Gastrocnemius medialis (tissue), 4 donors: ENCODE results near the gene SKI. TPM values are rescaled to one million over a fixed set of nuclear protein-coding genes. Genes with fewer than 3 reads are reported as not detected.

ENCODE experiments used
- ATAC-seq, 2 donors: fragments of 150-250 bp; one replicate each; pipeline ENCODE4 v1.9.1; 2016
- DNase-seq, 2 donors: peaks; one replicate each; pipeline ENCODE4 v3.0.0-alpha.2; 2019
- H3K27ac ChIP-seq, 4 donors: fragments of 200-600 bp; sonication (generic); 1 replicate in 1 of 4; 2 replicates in 3 of 4; pipeline ENCODE4 v1.5.1; 2016 to 2018; ENCODE audit warnings: mild to moderate bottlenecking in 2 of 4, moderate library complexity in 1 of 4
- H3K27me3 ChIP-seq, 3 donors: fragments of 200-600 bp; sonication (generic) in 2 of 3; 1 replicate in 1 of 3; 2 replicates in 2 of 3; pipeline versions ENCODE4 v1.5.1 to v1.6.0; 2016 to 2019; ENCODE audit warnings: mild to moderate bottlenecking in 1 of 3, moderate library complexity in 1 of 3
- H3K36me3 ChIP-seq, 2 donors: fragments of 200-600 bp; sonication (generic) in 1 of 2; one replicate each; pipeline ENCODE4 v1.5.1; 2017 to 2018
- H3K4me1 ChIP-seq, 2 donors: fragments of 200-600 bp; sonication (generic) in 1 of 2; one replicate each; pipeline ENCODE4 v1.5.1; 2016 to 2017; ENCODE audit warnings: mild to moderate bottlenecking in 2 of 2
- H3K4me3 ChIP-seq, 4 donors: fragments of 200-600 bp; sonication (generic) in 3 of 4; 1 replicate in 1 of 4; 2 replicates in 3 of 4; pipeline ENCODE4 v1.5.1; 2016 to 2019; ENCODE audit warnings: mild to moderate bottlenecking in 2 of 4
- H3K9me3 ChIP-seq, 3 donors: fragments of 200-600 bp; sonication (generic) in 2 of 3; 1 replicate in 1 of 3; 2 replicates in 2 of 3; pipeline ENCODE4 v1.5.1; 2016 to 2019
- CTCF ChIP-seq, 5 experiments: fragments of 450-650 bp in 3 of 5; fragments of 200-600 bp in 2 of 5; sonication (generic) in 2 of 5; IDR thresholded peaks in 4 of 5; conservative IDR thresholded peaks in 1 of 5; 1 replicate in 4 of 5; 2 replicates in 1 of 5; pipeline ENCODE4 v1.5.1; 2016 to 2019; ENCODE audit warnings: antibody characterized with exemption in 5 of 5, mild to moderate bottlenecking in 3 of 5, moderate library complexity in 3 of 5
- POLR2A ChIP-seq, 2 donors: fragments of 450-650 bp; IDR thresholded peaks; one replicate each; pipeline ENCODE4 v1.6.1; 2017; ENCODE audit warnings: antibody characterized with exemption in 2 of 2, mild to moderate bottlenecking in 2 of 2, moderate library complexity in 2 of 2
- in situ Hi-C, 4 donors: fragments of 200-750 bp; cut with MboI; loops; one replicate each; pipeline versions ENCODE4 v1.15.0 to v1.8.0; 2017; ENCODE audit warnings: low sequenced_read_pairs in 4 of 4
- intact Hi-C: fragments of 100-400 bp; cut with DNase I; formaldehyde crosslinking; loops from one replicate; pipeline ENCODE4 v1.15.1; 2023; ENCODE audit warnings: low total_unique reads
- total RNA-seq, 4 donors: library from RNA; depleted of rRNA; stranded (reverse); fragments of >200 nt; gene quantifications; one replicate each; pipeline versions ENCODE4 v1.1.0 to v1.2.3, GENCODE V29; 2016

The SKI gene
- total RNA-seq, 4 donors from 2014 or later, result 7.8 to 32.2 (median 22.4) TPM

GRCh38 chr1:2300851-2301606 lies 72.9 kb downstream of the SKI start:
- TF ChIP-seq CTCF (IDR thresholded peaks at IDR 0.05 in 4 of 5, conservative IDR thresholded peaks at IDR 0.05 in 1 of 5) (no peak), POLR2A (IDR thresholded peaks at IDR 0.05) (peak in 1 of 2 donors; percentile 18)
- Histone ChIP-seq H3K4me1 (peaks cover 20 to 30% of the 10 kb centered on the region in 2 donors), H3K4me3 (peak overlapping the region in 3 of 4 donors; percentile 20 to 32 (median 28)), H3K27ac (peak overlapping the region; percentile 68 to 76 (median 72)), H3K36me3 (peaks cover 0 to 27% of the 10 kb centered on the region in 2 donors), H3K9me3 (no peaks in the 10 kb centered on the region), H3K27me3 (no peaks in the 10 kb centered on the region)
- intact Hi-C loops, result no loop called here
- peak; percentile 60 to 71 for DNase-seq
- in situ Hi-C loops, result loop anchor here in 2 of 4 donors (25.0 kb wide), 1 partner anchor 89 kb away; no protein-coding TSS in a partner anchor
- peak; percentile 38 to 39 for ATAC-seq

- TF ChIP-seq CTCF (IDR thresholded peaks at IDR 0.05 in 4 of 5, conservative IDR thresholded peaks at IDR 0.05 in 1 of 5), result no peak
- TF ChIP-seq POLR2A (IDR thresholded peaks at IDR 0.05), result no peak
- peak overlapping the region; percentile 68 to 76 (median 72) for H3K27ac ChIP-seq
- no peaks in the 10 kb centered on the region for H3K9me3 ChIP-seq
- H3K36me3 ChIP-seq, result peaks cover 0 to 28% of the 10 kb centered on the region in 2 donors
- ATAC-seq (no peak), DNase-seq (no peak)
- intact Hi-C loops, result no loop called here
- no peak overlapping the region for H3K4me3 ChIP-seq
- in situ Hi-C loops, result loop anchor here in 2 of 4 donors (25.0 kb wide), 1 partner anchor 89 kb away; no protein-coding TSS in a partner anchor
- peaks cover 20 to 30% of the 10 kb centered on the region in 2 donors for H3K4me1 ChIP-seq
- H3K27me3 ChIP-seq, result no peaks in the 10 kb centered on the region
Observed at GRCh38 chr1:2301607-2302291, 73.6 kb downstream of the SKI start.

DNA sequence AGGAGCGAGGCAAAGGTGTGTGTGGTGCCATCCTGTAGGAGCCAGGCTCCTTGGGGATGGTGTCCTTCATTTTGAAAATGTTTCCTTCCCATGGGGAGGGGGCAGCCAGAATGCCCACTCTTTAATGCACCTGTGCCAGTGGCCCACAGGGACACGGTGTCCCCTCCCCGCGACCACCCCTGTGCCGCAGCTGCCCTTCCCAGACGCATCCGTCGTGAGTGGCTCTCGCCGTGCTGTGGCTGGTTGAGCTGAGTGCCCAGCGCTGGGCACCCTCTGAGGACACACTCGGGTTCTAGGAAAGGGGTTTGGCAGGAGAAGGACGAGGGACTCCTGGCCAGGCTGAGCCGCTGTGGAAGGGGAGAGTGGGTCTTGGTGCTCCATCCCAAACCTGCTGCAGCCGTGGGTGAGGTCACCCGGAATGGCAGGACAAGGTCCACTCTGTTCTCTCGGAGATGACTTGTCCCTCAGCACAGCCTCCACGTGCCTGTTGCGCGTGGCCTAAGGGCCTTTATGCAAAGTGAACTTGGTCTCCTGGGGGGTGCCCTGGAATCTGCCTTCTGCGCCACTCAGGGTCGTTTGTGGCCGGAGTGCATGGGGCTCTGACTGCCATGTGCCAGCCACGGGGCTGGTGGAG lies 74.3 kb downstream of the SKI start:
- no peak for TF ChIP-seq CTCF (IDR thresholded peaks at IDR 0.05 in 4 of 5, conservative IDR thresholded peaks at IDR 0.05 in 1 of 5)
- TF ChIP-seq POLR2A (IDR thresholded peaks at IDR 0.05), result no peak
- H3K27me3 ChIP-seq, result no peaks in the 10 kb centered on the region
- no peaks in the 10 kb centered on the region for H3K9me3 ChIP-seq
- peaks cover 20 to 30% of the 10 kb centered on the region in 2 donors for H3K4me1 ChIP-seq
- peak overlapping the region in 2 of 4 donors; percentile 73 to 76 for H3K27ac ChIP-seq
- ATAC-seq, result no peak
- no peak for DNase-seq
- in situ Hi-C loops, result loop anchor here in 2 of 4 donors (25.0 kb wide), 1 partner anchor 90 kb away; no protein-coding TSS in a partner anchor
- no peak overlapping the region for H3K4me3 ChIP-seq
- peaks cover 0 to 35% of the 10 kb centered on the region in 2 donors for H3K36me3 ChIP-seq
- intact Hi-C loops, result no loop called here

GRCh38 chr1:2303016-2303775 lies 75.1 kb downstream of the SKI start:
- Histone ChIP-seq H3K36me3 (peaks cover 0 to 43% of the 10 kb centered on the region in 2 donors), H3K27ac (no peak overlapping the region), H3K27me3 (no peaks in the 10 kb centered on the region), H3K4me1 (peaks cover 20 to 30% of the 10 kb centered on the region in 2 donors), H3K4me3 (no peak overlapping the region), H3K9me3 (no peaks in the 10 kb centered on the region)
- intact Hi-C loops, result no loop called here
- in situ Hi-C loops, result loop anchor here in 2 of 4 donors (25.0 kb wide), 1 partner anchor 91 kb away; no protein-coding TSS in a partner anchor
- no peak for ATAC-seq
- no peak for DNase-seq
- TF ChIP-seq CTCF (IDR thresholded peaks at IDR 0.05 in 4 of 5, conservative IDR thresholded peaks at IDR 0.05 in 1 of 5) (no peak), POLR2A (IDR thresholded peaks at IDR 0.05) (no peak)
